Fibroblast of mammary gland (primary cell): Measurements from ENCODE around the gene STRA6.

Experiments
- DNase-seq: peaks from one replicate; pipeline ENCODE4 v3.0.0-alpha.2; 2010; ENCODE audit warnings: low read depth
- H3K4me3 ChIP-seq: 2 replicates; pipeline ENCODE4 v1.5.1; 2011; ENCODE audit warnings: low read depth, mild to moderate bottlenecking, low read length, moderate library complexity; ENCODE audit not compliant: control insufficient read depth
- TF ChIP-seq, protein P1 (sequence below): conservative IDR thresholded peaks from 2 replicates; pipeline ENCODE4 v1.5.1; 2011; ENCODE audit warnings: low read depth, low read length, inconsistent platforms; ENCODE audit not compliant: control insufficient read depth, insufficient read depth

Gene STRA6, protein sequence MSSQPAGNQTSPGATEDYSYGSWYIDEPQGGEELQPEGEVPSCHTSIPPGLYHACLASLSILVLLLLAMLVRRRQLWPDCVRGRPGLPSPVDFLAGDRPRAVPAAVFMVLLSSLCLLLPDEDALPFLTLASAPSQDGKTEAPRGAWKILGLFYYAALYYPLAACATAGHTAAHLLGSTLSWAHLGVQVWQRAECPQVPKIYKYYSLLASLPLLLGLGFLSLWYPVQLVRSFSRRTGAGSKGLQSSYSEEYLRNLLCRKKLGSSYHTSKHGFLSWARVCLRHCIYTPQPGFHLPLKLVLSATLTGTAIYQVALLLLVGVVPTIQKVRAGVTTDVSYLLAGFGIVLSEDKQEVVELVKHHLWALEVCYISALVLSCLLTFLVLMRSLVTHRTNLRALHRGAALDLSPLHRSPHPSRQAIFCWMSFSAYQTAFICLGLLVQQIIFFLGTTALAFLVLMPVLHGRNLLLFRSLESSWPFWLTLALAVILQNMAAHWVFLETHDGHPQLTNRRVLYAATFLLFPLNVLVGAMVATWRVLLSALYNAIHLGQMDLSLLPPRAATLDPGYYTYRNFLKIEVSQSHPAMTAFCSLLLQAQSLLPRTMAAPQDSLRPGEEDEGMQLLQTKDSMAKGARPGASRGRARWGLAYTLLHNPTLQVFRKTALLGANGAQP

DNA sequence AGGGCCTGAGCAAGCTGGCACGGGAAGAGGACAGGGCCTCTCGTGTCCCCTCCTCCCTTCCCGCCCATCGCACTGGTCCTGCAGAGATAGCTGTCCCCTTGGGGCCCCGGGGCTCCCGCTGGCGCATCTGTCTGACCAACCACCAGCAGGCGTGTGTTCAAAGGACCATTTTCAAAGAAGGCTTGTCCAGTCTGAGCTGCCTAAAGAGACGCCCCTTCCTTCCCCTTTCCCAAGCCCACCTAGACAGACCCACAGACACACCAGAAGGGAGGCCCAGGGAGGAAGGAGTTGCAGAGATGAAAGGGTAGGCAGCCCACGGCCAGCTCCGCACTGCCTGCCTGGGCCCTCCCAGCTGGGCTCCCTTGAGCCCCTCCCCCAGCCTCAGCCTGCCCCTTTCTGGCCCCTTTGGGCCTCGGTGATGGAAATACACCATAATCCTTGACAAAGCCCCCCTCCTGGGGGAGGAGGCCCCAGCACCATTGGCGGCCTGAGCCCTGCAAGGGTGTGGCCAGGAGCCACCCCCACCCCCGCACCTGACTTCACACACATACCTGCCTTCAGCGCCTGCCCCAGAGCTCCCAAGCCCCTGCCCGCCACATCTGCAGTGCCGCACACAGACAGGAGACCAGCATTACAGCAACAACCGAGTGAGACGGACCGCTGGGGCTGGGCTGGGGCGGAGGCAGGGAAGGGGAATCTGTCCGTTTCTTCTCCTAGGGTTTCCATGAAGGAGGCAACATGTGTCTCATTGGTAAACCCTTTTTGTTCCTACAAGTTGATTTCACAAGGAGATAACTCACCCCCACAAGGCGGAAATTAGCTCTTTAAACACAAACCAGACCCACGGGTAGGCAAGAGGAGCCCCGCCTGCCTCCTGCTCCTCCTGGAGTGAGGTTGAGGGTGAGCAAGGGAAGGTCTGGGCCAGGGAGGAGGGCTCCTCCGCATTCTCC, at the start of gene STRA6:
Gene STRA6 (minus strand): TSS at position 336 of the 950 bp plus-strand sequence. CDS start 520 bp downstream, outside the sequence.
- peak; percentile 71 for DNase-seq
- H3K4me3 ChIP-seq = no peak within 1 kb of the TSS
- TF ChIP-seq, protein P1, sequence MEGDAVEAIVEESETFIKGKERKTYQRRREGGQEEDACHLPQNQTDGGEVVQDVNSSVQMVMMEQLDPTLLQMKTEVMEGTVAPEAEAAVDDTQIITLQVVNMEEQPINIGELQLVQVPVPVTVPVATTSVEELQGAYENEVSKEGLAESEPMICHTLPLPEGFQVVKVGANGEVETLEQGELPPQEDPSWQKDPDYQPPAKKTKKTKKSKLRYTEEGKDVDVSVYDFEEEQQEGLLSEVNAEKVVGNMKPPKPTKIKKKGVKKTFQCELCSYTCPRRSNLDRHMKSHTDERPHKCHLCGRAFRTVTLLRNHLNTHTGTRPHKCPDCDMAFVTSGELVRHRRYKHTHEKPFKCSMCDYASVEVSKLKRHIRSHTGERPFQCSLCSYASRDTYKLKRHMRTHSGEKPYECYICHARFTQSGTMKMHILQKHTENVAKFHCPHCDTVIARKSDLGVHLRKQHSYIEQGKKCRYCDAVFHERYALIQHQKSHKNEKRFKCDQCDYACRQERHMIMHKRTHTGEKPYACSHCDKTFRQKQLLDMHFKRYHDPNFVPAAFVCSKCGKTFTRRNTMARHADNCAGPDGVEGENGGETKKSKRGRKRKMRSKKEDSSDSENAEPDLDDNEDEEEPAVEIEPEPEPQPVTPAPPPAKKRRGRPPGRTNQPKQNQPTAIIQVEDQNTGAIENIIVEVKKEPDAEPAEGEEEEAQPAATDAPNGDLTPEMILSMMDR = no peak

DNA sequence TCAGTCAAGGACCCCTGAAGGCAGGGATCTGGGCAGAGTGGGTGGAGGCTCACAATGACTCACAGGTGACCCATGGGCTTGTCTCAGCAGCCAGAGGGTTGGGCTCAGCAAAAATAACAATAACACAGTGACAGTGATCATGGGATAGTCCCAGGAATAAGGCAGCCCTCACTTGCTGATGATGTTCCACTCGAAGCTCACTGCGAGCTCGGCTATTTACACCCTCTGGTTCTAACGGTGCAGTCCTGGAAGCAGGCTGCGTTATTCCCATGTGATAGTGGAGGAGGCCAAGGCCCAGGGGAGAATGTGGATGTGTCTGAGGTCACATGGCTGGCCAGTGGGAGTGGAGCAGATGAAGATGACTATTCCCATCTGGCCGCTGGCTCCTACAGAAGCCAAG, 49.7 kb upstream of the STRA6 start:
- DNase-seq = peak; percentile 63
- no peak overlapping the region for H3K4me3 ChIP-seq
- TF ChIP-seq, protein P1 = no peak

DNA sequence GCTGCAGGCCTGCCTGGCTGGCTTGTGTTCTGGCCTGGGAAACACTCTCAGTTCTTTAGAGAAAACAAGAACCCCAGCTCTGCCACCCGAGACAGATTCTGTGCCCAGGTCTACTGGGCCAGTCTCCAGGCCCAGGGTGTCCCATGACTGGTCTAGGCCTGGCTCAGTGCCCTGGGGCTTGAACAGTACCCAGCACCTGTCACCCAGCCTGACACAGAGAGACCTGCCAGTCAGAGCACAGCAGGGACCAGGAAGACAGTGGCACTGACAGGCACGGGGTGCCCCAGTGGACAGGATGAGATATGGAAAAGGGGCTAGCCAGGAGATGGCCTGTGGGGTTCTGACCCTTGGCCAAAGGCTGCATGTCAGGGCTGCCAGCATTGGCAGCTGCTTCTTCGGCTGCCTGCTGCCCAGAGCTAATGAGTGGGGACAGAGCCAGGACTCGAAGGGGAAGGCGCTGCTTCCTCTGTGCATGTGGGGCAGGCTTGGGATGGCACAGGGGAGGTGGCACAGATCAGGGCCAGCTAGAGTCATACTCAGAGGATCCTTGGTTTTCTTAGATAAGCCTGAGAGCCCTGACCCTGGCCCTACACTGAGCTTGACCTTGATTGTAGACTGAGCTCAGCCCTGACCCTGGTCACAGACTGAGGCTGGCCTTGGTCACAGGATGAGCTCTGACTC, 48.7 kb upstream of the STRA6 start:
- TF ChIP-seq, protein P1 = no peak
- H3K4me3 ChIP-seq = no peak overlapping the region
- no peak for DNase-seq

DNA sequence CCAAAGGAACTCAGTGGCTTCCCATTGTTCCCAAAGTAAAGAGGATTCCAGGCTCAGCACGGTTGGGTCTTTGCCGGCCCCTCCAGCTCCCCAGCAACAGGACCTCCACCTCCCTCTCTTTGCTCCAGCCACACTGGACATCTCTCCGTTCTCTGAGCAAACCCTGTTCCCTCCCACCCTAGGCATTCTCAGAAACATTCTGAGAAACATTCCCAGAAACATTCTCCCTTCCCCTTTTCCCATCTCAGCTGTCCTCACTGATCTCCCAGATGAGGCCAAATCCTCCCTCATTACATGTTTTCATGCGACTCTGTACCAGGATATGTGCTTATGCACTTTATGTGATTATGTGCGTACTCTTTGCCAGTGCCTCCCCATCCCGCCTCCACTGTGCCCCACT, 47.7 kb upstream of the STRA6 start:
- TF ChIP-seq, protein P1 = no peak
- no peak for DNase-seq
- no peak overlapping the region for H3K4me3 ChIP-seq

DNA sequence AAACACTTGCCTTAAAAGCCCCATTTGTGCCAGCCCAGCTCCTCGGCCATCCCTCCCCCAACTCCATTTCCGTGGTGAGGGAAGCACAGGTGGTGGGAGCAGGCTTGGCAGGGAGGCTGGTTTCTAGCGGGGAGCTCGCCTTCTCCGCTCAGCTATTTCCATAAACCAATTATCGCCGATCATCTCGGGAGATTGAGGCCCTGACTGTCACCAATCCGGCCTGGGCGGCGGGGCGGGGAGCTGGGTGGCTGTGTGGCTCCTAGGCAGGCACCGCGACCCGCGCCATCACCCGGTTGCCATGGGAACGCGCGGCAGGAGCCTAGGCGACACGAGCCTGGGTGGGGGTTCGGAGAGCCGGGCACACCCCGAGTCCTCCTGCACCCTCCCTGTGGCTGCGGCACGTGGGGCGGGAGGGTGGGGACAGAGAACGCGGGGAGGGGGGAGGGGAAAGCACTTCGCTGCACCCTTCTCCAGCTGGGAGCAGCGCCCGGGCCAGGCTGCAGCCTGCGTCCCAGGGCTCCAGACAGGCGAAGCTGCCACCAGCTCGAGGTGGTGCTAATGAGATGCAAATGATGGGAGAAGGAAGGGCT, 42.9 kb upstream of the STRA6 start:
- no peak overlapping the region for H3K4me3 ChIP-seq
- no peak for DNase-seq
- TF ChIP-seq, protein P1 = no peak
